ENCODE data around the gene MSANTD1.

Gene MSANTD1

GRCh38 chr4:3266076-3266475 is 17.1 kb downstream of the MSANTD1 start:
- no peak for DNase-seq

- DNase-seq: no peak
Observed at GRCh38 chr4:3267576-3268394, 18.8 kb downstream of the MSANTD1 start.

- no peak for DNase-seq
Observed at GRCh38 chr4:3268395-3269104, 19.6 kb downstream of the MSANTD1 start.

- no peak for DNase-seq
Observed at GRCh38 chr4:3269105-3269927, 20.4 kb downstream of the MSANTD1 start.

- no peak for DNase-seq
Observed at GRCh38 chr4:3269991-3270611, 21.1 kb downstream of the MSANTD1 start.

GRCh38 chr4:3271131-3271530 is 22.2 kb downstream of the MSANTD1 start:
- DNase-seq: no peak

GRCh38 chr4:3276986-3277385 is 28.0 kb downstream of the MSANTD1 start:
- DNase-seq: no peak

- no peak for DNase-seq
Observed at GRCh38 chr4:3280466-3280865, 31.5 kb downstream of the MSANTD1 start.

GRCh38 chr4:3283483-3283882 is 34.5 kb downstream of the MSANTD1 start:
- no peak for DNase-seq

- no peak for DNase-seq
Observed at GRCh38 chr4:3283916-3284315, 35.0 kb downstream of the MSANTD1 start.

- no peak for DNase-seq
Observed at GRCh38 chr4:3284734-3285557, 36.0 kb downstream of the MSANTD1 start.

GRCh38 chr4:3285558-3286334 is 36.8 kb downstream of the MSANTD1 start:
- DNase-seq: no peak

- no peak for DNase-seq
Observed at GRCh38 chr4:3286335-3287175, 37.6 kb downstream of the MSANTD1 start.

- no peak for DNase-seq
Observed at GRCh38 chr4:3287271-3287971, 38.5 kb downstream of the MSANTD1 start.

- no peak for DNase-seq
Observed at GRCh38 chr4:3287972-3288570, 39.1 kb downstream of the MSANTD1 start.

GRCh38 chr4:3288571-3289094 is 39.7 kb downstream of the MSANTD1 start:
- no peak for DNase-seq

GRCh38 chr4:3290476-3290875 is 41.5 kb downstream of the MSANTD1 start:
- DNase-seq: no peak

GRCh38 chr4:3290889-3291321 is 41.9 kb downstream of the MSANTD1 start:
- no peak for DNase-seq

Measured in T-helper 1 cell (primary cell).